GM04503 (cell line): Measurements from ENCODE around the gene SAPCD2.
"Not testable (repeated sequence)": the region's sequence is repeated elsewhere in the genome, so short reads cannot be mapped to it uniquely, and the experiment has no call there.

ENCODE experiments used
- DNase-seq: peaks from one replicate; pipeline ENCODE4 v3.0.0-alpha.2; 2012; ENCODE audit warnings: low read depth

SAPCD2 gene

DNA sequence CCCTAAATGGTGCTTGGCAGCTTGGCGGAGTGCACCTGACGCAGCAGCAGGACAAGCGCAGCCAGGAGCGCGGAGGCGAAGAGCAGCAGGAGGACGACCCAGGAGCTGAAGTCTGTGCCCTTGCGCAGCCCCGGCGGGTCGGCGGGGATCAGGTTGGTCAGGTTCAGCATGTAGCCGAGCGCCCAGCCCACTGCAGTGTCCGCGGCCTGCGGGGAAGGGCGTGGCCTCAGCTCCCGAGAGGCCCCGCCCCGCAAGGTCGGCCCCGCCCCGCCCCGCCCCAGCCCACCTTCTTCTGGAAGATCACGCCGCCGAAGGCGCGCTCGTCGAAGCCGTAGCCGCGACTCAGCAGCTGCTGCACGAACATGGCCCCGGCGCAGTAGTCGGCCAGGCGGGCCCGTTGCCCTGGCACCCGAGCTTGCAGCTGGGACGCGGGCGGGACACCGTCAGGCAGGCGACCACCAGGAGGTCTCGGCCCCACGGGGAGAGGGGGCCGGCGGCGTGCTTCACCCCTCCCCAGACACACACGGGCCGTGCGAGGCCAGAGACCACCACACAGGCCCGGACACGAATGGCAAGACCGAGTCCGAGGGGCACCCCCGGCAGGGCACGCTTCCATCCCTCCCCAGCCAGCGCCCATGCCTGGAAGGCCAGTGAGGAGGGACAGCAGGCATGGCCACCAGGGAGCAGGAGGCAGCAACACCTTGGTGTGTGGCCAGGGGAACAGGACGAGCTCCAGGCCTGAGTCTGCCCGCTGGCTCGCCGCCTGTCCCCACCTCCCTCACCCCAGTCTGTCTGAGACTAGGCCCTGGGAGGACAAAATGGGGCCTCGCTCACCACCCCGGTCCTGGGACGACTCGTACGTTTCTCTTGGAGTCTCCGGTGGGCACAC is 21.5 kb downstream of the SAPCD2 start:
- DNase-seq, result no peak

DNA sequence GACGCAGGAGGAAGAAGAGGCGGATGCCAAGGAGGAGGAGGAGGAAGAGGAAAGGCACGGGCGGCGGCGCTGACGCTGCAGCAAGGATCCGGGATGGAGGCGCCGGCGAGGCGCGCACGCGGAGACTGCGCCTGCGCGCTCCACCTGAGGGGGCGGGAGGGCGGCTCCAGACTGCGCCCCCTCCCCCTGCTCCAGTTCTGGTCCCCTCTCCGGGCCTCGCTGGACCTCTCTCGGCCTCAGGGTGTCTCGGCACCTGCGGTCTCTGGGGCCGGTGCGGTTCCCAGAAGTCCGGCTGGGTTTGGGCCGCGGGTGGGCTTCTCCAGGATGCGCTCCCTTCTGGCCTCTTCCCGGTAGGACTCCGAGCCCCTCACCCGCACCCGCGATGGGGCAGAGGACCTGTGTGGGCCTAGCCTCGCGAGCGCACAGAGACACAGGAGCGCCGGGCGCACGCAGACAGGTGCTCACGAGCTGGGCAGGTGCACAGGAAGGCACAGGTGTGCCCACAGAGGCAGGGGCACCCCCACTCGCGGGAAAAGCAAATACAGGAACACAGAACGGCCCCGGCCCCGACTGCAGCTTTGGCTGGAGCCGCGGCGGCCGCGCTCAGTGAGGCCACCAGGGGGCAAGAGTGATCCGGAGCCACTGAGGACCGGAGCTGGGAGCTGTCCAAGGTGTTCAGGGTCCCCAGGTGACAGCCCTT is 24.1 kb downstream of the SAPCD2 start, which contains the start of gene NPDC1:
NPDC1 (minus strand) TSS at position 90 of the 700 bp plus-strand sequence. CDS start 188 bp downstream, outside the sequence.
- no peak for DNase-seq

DNA sequence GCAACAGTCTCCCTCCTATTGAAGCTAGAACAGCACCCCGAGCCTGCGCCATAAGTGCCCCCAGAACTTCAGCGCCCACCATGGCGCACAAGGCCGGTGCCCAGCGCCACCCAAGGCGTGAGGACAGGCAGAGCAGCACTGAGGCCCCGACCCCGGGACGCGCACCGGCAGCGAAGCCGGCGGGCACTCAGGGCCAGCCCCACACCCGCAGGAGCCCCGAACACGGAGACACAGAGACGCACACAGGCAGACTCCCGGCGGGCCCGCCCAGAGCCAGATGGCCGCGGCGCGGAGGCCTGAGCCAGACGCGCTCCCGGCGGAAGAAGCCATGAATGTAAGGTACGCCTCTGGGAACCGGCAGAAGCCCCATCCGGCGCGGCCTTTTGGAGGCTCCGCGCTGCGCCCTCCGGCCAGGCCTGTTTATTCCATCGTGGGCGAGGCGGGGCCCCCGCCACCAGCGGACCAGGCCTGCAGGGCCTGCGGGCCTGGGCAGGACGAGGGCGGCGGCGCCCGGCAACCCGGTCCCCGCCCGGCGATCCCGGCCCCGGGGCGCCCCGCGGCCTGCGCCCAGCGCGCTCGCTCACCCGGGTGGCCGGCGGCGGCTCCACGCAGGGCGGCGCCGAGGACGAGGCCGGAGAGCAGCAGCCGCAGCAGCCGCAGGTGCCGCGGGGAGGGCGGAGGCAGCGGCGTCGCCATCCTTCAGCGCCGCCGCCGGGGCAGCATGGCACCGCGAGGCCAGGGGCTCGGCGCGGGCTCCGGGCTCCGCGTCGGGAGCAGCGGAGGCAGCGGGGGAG is 24.9 kb downstream of the SAPCD2 start:
- DNase-seq, result no peak

- no peak for DNase-seq
Measured at GRCh38 chr9:137044502-137045177, 25.7 kb downstream of the SAPCD2 start.

GRCh38 chr9:137044037-137044436 is 26.3 kb downstream of the SAPCD2 start:
- DNase-seq, result no peak

GRCh38 chr9:137042751-137043727 is 27.3 kb downstream of the SAPCD2 start:
- no peak for DNase-seq

DNA sequence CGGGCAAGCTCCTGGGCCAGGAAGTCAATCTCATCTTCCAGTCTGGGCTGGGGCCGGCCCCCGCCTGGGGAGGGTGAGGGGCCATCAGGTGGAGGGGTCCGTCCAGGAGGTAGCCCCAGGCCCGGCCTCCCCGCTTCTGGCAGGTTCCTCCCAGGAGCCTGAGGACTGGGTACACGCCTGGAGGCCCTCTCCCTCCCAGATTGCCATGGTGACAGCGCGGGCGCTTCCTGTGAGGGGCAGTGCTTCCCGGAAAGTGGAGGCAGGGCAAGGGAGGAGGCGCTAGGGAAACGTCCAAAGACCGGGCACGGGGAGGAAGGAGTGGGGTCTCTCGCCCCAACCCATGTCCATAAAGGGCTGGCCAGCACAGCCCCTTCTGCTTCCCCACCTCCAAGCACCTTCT is 29.2 kb downstream of the SAPCD2 start:
- no peak for DNase-seq

- no peak for DNase-seq
Measured at GRCh38 chr9:137040568-137040967, 29.8 kb downstream of the SAPCD2 start.

GRCh38 chr9:137039611-137040366 is 30.6 kb downstream of the SAPCD2 start:
- no peak for DNase-seq

DNA sequence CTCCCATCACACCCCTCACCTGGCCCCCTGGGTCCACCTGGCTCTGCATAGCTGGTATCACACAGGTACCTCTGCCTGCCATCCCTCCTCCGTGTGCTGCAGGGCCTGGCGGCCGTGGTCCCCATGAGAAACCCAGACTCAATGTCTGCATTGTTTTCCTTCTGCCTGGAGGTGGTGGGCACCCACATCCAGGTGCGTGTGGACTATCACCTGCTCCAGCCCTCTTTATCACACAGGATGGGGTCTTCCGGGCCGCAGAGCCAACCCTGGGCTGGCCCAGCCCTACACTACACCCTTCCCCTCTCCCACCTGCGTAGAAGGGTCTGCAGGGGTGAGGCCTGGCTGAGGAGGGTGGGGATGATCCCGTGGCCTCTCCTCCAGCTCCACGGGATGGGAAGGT is 31.4 kb downstream of the SAPCD2 start:
- no peak for DNase-seq

DNA sequence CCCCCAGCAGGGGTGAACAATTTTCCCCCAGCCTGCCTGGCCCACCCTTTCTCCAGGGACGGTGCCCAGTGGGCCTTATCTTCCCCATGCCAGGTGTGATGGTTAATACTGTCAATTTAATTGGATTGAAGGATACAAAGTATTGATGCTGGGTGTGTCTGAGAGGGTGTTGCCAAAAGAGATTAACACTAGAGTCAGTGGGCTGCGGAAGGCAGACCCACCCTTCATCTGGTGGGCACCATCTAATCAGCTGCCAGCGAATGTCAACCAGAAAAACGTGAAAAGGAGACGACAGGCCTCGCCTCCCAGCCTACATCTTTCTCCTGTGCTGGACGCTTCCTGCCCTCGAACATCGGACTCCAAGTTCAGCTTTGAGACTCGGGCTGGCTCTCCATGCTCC is 32.9 kb downstream of the SAPCD2 start:
- DNase-seq, result no peak

DNA sequence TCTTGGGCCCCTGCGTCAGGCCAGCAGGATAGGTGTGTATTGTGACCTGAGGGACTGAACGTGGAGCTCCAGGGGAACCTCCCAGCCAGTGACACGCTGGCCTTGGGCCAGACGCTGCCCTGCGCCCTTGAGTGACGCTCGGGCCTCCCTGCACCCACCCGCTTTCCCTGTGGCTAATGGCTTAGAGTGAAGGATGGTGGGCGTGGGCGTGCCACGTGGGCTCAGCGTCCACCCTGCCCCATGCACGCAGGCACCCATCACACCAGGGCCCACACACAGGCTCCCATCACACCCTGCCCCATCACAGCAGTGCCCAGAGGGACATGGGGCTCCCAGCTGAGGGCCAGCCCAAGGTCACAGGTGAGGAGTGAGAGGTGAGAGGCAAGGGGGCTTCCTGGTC is 33.3 kb downstream of the SAPCD2 start:
- DNase-seq, result no peak

DNA sequence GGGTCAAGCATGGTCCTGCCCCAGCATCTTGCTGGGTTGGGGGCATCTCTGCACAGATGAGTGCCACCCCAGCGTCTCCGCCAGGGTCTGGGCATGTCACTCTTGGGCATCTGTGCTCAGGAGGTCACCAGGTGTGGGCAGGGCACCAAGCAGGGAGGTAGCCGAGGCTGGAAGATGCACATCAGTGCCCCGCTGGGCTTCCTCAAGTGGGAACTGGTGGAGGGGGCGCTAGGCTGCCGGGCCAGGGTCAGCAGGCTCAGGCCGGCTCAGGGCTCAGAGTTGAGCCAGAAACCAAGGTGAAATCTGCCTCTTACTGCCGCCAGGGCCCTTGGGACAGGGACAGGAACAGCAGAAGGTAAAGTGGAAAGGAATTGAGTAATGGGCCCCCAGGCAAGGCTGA is 34.4 kb downstream of the SAPCD2 start:
- no peak for DNase-seq

DNA sequence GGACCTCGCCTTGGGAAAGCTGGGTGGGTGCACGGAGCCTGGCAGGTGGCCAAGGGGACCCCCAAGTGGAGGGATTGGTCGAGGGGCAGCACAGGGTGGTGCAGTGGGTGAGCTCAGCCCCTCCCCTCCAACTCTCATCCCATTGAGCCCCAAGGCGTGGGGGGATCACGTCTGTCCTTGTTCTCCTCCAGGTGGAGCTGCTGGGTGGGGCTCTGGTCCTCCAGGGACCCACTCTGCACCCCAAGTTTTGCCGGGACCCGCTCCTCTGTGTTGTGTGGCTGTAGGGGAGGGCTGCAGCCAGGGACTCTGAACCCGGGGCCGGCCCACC is 34.9 kb downstream of the SAPCD2 start:
- DNase-seq, result no peak

GRCh38 chr9:137034709-137035506 is 35.4 kb downstream of the SAPCD2 start:
- no peak for DNase-seq

DNA sequence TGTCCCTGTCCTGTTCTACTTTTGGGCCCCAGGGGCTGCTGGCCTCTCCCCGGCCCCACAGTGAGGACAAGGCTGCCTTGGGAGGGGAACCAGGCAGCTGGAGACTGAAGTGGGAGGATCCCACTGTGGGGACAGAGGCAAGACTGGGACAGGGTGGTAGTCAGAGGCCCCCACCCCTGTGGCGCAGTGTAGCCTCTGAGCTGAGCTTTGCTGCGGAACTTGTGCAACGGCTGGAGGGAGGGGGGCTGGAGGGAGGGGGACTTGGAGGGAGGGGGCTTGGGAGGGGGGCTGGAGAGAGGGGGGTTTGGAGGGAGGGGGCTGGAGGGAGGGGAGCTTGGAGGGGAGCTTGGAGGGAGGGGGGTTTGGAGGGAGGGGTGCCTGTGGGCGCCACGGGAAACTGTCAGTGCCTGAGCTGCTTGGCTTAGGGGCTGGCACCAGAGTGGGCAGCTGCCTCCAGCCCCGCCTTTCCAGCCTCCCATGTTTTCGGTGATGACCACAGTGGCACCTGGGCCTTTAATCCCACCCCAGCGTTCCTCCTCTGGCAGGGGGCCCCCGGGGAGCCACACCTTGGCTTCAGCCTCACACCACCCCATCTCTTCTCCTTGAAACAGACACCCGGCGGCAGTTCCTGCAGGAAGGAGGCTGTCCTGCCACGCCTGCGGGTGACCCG is 36.2 kb downstream of the SAPCD2 start:
- no peak for DNase-seq

DNA sequence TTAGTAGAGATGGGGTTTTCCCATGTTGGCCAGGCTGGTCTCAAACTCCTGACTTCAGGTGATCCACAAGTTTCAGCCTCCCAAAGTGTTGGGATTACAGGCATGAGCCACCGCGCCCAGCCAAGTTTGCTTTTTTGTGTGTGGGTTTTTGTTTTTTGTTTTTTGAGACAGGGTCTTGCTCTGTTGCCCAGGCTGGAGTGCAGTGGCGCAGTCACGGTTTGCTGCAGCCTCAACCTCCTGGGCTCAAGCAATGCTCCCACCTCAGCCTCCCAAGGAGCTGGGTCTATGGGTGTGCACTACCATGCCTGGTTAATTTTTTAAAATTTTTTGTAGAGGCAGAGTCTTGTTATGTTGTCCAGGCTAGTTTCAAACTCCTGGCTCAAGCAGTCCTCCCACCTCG is 36.9 kb downstream of the SAPCD2 start:
- not testable (repeated sequence) for DNase-seq

DNA sequence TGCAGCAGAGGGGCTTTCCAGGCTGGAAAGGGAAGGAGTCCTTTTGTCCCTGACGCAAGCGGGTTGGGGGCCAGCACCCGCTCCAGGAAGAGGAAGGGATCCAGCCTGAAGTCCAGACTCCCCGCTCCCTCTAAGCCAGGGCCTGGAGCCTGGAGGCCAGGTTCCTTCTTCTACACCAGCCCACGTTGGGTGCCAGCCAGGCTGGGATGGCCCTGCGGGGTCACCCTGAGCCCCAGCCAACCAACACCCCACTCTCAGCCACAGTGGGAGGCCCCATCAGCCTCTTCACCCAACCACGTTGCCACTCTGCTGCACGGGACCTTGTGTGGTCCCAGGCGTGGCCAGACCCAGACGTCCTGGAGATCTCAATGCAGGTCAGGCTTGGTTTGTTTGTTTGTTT is 37.5 kb downstream of the SAPCD2 start:
- no peak for DNase-seq
